Fibroblast of villous mesenchyme (primary cell): ENCODE data around the gene MMADHC. TPM values are rescaled to one million over a fixed set of nuclear protein-coding genes. Genes with fewer than 3 reads are reported as not detected.

Source experiments
- DNase-seq: peaks from one replicate; pipeline ENCODE4 v3.0.0-alpha.2; 2010; ENCODE audit warnings: low read depth
- H3K4me3 ChIP-seq: 2 replicates; pipeline ENCODE4 v1.5.1; 2011; ENCODE audit warnings: low read depth, mild to moderate bottlenecking, low read length
- total RNA-seq: library from RNA; depleted of rRNA; stranded (reverse); fragments of >200 nt; gene quantifications from 2 replicates; pipeline ENCODE4 v1.2.3, GENCODE V29; 2012
- TF ChIP-seq, protein P1 (sequence below): IDR thresholded peaks from 2 replicates; pipeline ENCODE4 v1.5.1; 2012; ENCODE audit warnings: low read depth, mild to moderate bottlenecking, low read length; ENCODE audit not compliant: insufficient read depth

MMADHC gene
- total RNA-seq, 1 donor, result 265 TPM

GRCh38 chr2:149622343-149622742 is 34.8 kb upstream of the MMADHC start:
- TF ChIP-seq, protein P1, sequence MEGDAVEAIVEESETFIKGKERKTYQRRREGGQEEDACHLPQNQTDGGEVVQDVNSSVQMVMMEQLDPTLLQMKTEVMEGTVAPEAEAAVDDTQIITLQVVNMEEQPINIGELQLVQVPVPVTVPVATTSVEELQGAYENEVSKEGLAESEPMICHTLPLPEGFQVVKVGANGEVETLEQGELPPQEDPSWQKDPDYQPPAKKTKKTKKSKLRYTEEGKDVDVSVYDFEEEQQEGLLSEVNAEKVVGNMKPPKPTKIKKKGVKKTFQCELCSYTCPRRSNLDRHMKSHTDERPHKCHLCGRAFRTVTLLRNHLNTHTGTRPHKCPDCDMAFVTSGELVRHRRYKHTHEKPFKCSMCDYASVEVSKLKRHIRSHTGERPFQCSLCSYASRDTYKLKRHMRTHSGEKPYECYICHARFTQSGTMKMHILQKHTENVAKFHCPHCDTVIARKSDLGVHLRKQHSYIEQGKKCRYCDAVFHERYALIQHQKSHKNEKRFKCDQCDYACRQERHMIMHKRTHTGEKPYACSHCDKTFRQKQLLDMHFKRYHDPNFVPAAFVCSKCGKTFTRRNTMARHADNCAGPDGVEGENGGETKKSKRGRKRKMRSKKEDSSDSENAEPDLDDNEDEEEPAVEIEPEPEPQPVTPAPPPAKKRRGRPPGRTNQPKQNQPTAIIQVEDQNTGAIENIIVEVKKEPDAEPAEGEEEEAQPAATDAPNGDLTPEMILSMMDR, result no peak

GRCh38 chr2:149617476-149617875 is 29.9 kb upstream of the MMADHC start:
- TF ChIP-seq, protein P1, result no peak
- no peak for DNase-seq
- no peak overlapping the region for H3K4me3 ChIP-seq

More at GRCh38 chr2:149622343-149622742, 34.8 kb upstream of the MMADHC start:
- no peak for DNase-seq
- no peak overlapping the region for H3K4me3 ChIP-seq

DNA sequence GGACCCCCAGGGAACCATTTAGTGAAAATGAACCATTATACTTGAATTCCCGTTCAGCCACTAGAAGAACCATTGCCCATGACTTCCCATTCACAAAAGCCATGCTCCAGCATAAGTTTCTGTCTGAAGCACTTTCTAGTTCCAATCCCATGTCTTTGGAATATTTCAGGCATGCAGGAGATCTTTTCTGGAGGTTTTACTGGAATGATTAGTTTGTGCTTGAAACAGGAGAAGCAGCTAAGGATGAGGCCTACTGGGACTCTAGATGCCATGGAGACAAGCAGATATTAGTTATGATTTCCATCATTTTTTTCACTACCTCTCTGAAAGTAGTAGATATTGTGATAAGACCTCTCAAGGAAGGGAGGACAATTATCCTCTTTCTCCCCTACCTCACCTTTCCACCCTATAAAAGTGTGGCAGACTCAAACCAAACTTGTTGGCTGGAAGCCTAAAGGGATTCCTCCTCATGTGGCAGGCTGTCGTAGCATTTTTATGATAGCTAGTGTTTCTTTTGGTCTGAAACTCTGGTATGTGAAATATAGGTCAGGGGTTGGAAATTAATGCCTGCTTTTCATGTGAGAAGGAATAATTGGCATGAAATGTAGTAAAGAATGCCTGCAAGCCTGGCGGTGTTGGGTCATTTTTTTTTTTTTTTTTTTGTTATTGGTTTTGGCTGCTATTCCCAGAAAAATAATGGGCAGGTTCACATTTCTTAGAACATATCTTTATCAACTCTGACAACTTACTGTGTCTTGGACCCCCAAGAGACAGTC is 29.3 kb upstream of the MMADHC start:
- DNase-seq, result no peak
- no peak overlapping the region for H3K4me3 ChIP-seq
- TF ChIP-seq, protein P1, result no peak

- DNase-seq, result peak; percentile 57
- H3K4me3 ChIP-seq, result no peak overlapping the region
- TF ChIP-seq, protein P1, result no peak
These were observed 26.1 kb upstream of the MMADHC start for GRCh38 chr2:149613704-149614103.

GRCh38 chr2:149612122-149612521 is 24.5 kb upstream of the MMADHC start:
- H3K4me3 ChIP-seq, result no peak overlapping the region
- DNase-seq, result no peak
- TF ChIP-seq, protein P1, result no peak

DNA sequence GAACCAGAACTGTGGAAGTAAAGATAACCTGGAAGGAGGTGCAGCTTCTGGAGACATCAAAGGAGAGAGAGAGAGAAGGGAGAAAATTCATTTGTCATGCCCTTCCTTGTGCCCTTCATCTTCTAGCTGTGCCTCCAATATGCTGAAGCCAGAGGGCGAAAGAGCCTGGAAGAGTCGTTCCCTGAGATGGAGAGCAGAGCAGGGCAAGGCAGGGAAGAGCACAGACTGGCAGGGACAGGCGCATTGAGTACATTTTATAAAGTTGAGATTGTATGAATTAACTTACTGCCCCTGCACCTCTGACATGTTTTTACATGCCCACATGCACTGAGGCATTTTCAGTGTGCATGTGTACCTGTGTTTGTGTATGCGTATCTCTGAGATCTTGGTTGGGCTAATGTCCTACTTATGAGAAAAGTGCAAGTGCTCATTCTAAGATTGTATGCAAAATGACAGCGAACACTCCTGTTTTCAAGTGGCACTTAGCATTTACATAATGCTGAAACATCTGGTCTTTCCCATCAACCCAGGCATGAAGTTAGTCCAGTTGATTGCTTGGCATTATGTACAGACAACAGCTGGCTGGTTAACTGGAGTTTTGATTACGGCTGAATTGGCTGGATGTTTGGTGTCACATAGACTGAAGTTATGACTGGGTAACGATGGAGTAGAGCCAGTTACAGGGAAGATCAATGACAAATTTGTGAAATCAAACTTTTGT is 23.7 kb upstream of the MMADHC start:
- TF ChIP-seq, protein P1, result peak; percentile 39
- no peak overlapping the region for H3K4me3 ChIP-seq
- DNase-seq, result no peak
